IMR-90 (cell line): Measurements from ENCODE around the gene ANKRD16.

Experiments used
- CHD1 ChIP-seq: IDR thresholded peaks from 2 replicates; pipeline ENCODE4 v1.6.1; 2012; ENCODE audit warnings: low read depth, low read length, improper control_type of control experiment
- POLR2A ChIP-seq: IDR thresholded peaks from 2 replicates; pipeline ENCODE4 v1.6.1; 2012; ENCODE audit warnings: mild to moderate bottlenecking, low read depth, low read length
- RCOR1 ChIP-seq: IDR thresholded peaks from 2 replicates; pipeline ENCODE4 v1.6.1; 2012; ENCODE audit warnings: mild to moderate bottlenecking, low read length, improper control_type of control experiment; ENCODE audit not compliant: insufficient replicate concordance
- TF ChIP-seq, protein P1 (sequence below): conservative IDR thresholded peaks from 2 replicates; pipeline ENCODE4 v1.5.1; 2012; ENCODE audit warnings: mild to moderate bottlenecking, low read depth, low read length, improper control_type of control experiment

DNA sequence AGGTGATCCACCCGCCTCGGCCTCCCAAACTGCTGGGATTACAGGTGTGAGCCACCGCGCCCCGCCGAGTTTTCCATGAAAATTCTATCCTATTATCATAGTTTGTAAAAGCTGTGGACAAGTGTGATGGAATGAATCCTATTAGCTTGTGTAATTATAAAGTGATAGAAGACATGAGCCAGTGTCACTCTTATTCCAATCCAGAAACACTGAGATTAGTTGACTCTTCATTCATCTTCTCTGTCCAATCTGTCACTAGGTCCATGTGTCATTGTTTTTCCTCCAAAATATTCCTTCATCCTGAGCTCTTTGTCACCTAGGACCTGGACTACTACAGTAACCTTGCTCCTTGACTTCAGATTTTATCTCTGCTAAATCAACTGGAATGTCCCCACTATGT lies 13.9 kb upstream of the ANKRD16 start:
- no peak for TF ChIP-seq POLR2A
- TF ChIP-seq, protein P1, sequence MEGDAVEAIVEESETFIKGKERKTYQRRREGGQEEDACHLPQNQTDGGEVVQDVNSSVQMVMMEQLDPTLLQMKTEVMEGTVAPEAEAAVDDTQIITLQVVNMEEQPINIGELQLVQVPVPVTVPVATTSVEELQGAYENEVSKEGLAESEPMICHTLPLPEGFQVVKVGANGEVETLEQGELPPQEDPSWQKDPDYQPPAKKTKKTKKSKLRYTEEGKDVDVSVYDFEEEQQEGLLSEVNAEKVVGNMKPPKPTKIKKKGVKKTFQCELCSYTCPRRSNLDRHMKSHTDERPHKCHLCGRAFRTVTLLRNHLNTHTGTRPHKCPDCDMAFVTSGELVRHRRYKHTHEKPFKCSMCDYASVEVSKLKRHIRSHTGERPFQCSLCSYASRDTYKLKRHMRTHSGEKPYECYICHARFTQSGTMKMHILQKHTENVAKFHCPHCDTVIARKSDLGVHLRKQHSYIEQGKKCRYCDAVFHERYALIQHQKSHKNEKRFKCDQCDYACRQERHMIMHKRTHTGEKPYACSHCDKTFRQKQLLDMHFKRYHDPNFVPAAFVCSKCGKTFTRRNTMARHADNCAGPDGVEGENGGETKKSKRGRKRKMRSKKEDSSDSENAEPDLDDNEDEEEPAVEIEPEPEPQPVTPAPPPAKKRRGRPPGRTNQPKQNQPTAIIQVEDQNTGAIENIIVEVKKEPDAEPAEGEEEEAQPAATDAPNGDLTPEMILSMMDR = no peak
- TF ChIP-seq RCOR1 = no peak
- no peak for TF ChIP-seq CHD1
